HG03097 (cell line): Measurements from ENCODE around the gene EXOSC7.

Experiments used
- ATAC-seq: cut with Tn5 transposase; IDR thresholded peaks from one replicate; pipeline ENCODE4 v1.9.1; 2021; ENCODE audit not compliant: unreplicated experiment, low FRiP score

The EXOSC7 gene

GRCh38 chr3:45021524-45022297, 45.7 kb downstream of the EXOSC7 start:
- no peak for ATAC-seq

GRCh38 chr3:45023675-45024074, 47.6 kb downstream of the EXOSC7 start:
- ATAC-seq: no peak

GRCh38 chr3:45024542-45025255, 48.7 kb downstream of the EXOSC7 start:
- ATAC-seq: no peak

DNA sequence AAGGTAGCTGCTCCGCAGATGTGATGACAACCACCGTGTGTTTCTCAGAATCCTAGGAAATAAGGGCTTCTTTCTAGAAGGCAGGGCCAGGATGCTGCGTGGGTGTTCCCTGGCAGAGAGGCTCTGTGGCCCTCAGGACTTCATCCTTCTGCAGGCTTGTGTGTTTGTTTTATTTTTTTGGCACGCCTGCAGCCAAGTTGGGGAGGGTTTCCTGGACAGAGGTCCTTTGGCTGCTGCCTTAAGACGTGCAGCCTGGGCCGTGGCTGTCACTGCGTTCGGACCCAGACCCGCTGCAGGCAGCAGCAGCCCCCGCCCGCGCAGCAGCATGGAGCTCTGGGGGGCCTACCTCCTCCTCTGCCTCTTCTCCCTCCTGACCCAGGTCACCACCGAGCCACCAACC, 50.0 kb downstream of the EXOSC7 start, which contains the start of gene CLEC3B:
TSS of gene CLEC3B (plus strand) at position 266 of the 400 bp plus-strand sequence. CDS start at position 326, 60 bp downstream.
- no peak for ATAC-seq

- ATAC-seq: no peak
Observed at GRCh38 chr3:45026957-45027356, 50.9 kb downstream of the EXOSC7 start.

DNA sequence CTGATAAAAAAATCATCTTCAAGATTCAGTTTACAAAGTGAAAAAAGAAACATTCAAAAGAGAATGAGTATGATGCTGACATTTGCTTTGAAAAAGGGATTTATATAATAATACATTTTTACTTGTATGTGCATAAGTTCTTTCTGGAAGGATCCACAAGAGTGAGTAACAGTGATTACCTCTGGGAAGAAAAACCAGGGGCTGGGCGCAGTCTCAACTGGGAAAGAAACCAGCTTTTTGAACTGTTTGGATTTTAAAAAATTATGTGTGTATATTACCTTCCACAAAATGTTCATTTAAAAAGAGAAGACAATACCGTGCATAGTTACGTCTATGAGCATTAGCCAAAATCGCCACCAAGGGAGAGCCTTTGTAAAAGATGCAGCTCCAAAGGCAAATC, 51.4 kb downstream of the EXOSC7 start:
- no peak for ATAC-seq

DNA sequence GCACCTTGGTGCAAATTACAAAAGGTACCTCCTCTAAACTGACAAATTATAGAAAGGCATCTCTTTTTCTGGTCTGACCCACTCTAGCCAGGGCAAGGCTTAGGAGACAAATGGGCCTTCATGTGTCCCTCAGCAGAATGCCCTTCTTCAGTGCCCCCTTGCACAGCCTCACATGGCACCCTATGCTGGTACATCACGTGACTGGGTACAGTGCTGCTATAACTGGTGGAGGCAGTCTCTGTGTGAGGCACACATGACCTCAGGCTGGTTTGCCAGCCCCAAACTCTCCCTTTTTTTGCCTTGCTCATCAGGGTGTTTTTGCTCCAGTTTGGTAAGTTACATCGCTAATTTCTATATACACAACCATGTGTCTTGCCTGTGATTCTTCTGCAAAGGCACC, 53.2 kb downstream of the EXOSC7 start:
- no peak for ATAC-seq

DNA sequence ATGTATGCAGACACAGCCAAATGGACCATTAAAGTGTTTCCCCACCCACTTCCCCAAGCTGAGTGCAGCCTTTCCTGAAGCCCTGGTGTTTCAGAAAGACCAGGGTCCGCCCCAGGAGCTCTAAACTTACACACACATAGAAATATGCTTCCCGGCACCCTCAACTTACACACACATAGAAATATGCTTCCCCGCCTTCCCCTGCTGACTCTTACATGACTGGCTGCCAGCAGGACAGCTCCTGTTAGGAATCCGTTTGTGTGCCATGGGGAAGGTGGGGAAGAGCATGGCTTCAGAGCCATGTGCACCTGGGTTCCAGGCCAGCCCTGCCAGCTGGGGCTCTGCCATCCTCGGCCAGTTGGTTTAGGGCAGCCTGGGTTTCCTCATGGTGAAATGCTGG, 53.6 kb downstream of the EXOSC7 start:
- ATAC-seq: no peak

DNA sequence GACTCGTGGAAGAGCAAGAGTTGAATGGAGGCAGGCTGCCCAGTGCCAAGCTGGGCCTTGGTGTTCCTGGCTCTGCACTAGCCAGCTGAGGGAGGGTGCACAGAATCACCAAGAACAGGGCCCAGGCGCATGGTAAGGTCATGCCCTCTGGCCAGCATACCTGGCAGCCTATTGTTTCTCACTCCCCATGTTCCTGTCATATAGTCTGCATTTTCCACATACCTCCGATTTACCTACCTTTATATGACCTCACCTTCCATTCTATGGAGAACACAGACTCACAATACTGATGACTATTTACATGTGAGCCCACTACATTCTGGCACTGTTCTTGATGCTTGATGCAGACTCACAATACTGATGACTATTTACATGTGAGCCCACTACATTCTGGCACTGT, 55.5 kb downstream of the EXOSC7 start:
- no peak for ATAC-seq

- no peak for ATAC-seq
Observed at GRCh38 chr3:45032113-45032512, 56.1 kb downstream of the EXOSC7 start.

DNA sequence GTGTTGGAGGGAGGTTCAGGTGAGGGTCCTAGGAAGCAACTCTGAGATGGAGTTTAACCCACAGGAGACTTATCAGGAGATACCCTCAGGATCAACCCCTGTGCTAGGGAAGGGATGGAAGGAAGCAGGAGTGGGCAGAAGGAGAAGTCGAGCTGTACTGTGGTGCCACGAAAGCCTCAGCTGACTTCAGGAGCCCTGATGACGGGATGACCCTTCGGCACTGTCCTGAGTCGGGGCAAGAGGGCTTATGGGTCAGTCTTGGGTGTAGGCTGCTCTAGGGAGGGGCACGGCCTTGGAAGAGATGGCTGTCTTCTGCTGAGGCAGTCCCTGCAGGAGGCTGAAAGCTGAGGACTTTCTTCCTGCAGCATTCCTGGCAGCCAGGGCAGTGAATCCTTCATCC, 57.7 kb downstream of the EXOSC7 start:
- ATAC-seq: no peak

DNA sequence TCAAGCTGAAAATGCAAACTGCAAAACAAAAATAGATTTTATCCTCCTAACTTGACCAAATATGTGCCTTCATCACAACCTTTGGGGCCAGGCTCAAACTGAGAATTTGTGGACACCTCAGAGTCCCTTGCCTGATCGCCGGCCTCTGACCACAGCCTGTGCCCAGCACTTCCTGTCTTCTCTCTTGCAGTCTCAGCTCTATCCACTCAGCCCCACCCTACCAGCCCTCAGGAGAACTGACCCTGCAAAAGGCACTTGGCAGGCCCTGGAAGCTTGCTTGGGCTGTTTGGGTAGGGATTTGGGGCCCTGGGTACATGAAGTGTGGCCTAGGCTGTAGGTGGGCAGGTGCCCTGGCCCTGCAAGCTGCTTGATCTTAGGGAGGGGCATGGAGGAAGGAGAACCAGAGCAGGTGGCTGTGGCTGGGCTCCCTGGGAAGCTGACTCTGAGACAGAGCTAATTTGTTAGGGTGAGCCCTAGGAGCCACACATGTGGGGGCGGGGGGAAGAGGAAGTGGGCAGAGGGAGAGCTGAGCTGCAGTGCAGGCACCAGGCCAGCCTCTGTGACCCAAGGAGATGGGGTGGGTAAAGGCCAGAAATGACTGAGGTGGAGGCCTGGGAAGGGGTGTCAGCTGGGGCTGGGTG, 58.7 kb downstream of the EXOSC7 start:
- no peak for ATAC-seq

DNA sequence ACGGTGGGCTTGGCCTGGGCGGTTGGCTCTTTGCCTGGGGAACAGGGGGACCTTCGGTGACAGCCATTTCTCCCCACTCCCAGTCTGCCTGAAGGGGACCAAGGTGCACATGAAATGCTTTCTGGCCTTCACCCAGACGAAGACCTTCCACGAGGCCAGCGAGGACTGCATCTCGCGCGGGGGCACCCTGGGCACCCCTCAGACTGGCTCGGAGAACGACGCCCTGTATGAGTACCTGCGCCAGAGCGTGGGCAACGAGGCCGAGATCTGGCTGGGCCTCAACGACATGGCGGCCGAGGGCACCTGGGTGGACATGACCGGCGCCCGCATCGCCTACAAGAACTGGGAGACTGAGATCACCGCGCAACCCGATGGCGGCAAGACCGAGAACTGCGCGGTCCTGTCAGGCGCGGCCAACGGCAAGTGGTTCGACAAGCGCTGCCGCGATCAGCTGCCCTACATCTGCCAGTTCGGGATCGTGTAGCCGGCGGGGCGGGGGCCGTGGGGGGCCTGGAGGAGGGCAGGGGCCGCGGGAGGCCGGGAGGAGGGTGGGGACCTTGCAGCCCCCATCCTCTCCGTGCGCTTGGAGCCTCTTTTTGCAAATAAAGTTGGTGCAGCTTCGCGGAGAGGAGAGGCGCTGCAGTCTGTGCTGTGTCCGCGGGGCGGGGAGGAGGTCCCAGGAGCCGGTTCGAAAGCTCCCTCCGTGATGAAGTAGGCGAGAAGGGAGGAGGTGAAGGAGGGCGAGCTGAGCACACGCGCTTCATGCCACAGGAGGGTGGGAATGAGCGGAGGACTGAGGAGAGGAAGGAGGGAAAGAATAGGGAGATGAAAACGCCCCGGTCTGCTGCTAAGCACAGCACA, 59.6 kb downstream of the EXOSC7 start:
- ATAC-seq: no peak

DNA sequence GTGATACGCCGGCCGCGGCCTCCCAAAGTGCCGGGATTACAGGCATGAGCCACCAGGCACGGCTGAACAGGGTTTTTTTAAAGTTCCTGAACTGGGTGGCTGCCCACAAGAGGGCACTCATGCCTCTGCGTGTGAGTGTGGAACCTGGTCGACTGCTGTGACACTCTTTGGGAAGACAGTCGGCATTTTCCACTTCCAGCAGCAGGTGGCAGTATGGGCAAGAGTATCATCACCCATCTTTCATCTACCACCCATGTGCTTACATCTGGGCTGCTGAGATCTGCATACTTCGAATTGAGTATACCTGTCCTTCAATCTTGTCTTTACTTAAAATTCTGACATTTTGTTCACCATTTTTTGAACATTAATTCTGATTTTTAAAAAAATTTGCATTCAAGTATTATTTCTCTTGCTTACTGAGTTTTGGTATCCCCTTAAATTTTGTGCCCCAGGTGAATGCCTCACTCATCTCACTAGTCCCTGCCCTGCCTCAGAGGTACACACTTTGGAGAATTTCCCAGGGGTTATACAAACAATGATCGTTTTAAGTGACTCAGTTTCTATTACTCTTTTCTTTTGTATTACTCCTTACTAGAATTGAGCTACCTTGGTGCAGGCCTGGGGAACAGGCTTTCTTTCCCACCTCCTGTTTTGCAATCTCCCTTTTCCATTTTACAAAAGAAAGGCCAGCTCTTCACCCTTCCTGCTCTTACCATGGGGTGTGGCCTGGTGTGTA, 61.8 kb downstream of the EXOSC7 start:
- no peak for ATAC-seq

- no peak for ATAC-seq
Observed at GRCh38 chr3:45041666-45042065, 65.6 kb downstream of the EXOSC7 start.

- no peak for ATAC-seq
Observed at GRCh38 chr3:45042162-45042561, 66.1 kb downstream of the EXOSC7 start.

GRCh38 chr3:45043728-45044299, 67.8 kb downstream of the EXOSC7 start:
- no peak for ATAC-seq

DNA sequence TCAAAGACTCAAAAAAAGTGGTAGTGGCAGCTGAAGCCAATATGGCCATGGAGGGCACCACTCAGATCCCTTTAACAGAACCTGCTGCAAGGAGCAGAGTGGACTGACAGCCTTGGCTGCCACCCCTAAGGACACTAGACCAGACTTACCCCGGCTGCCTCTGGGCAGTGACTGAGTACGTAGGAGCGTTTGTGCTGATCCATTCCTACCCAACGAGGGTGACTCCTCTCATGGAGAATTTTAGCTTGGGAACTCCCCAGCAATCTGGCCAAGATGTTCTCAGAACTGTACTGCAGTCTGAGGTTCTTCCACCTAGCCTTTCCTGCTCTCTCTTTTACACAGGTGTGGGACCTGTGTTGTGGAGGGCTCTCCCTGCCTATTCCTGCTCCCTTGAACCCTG, 72.2 kb downstream of the EXOSC7 start:
- ATAC-seq: no peak

DNA sequence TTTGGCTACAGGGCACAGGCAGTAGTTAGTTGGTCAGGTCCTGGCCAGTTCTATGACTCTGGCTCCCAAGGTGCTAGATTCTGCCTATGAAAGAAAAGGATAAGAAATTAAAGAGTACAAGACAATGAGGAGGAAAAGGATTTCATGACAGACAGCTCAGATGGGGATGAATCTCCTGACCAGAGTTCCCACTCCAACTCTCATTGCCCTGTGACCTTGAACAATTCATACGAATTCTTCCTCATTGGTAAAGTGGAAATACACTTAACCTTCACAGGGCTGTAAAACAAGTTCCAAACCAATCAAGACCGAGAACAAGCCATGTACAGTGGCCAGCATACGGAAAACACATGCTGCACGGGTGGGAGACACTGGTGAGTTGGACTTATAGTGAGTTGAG, 73.8 kb downstream of the EXOSC7 start:
- ATAC-seq: no peak

GRCh38 chr3:45051685-45052084, 75.6 kb downstream of the EXOSC7 start:
- no peak for ATAC-seq
